HUES64 (cell line): ENCODE results near the gene ZSWIM4. TPM values are rescaled to one million over a fixed set of nuclear protein-coding genes. Genes with fewer than 3 reads are reported as not detected.
A peak's percentile ranks its signal among the peaks of the same experiment; 100 is the strongest.
"Not testable (repeated sequence)": the region's sequence is repeated elsewhere in the genome, so short reads cannot be mapped to it uniquely, and the experiment has no call there.

Experiments
- H3K27ac ChIP-seq: 2 replicates; pipeline ENCODE4 v1.7.0; 2013; ENCODE audit warnings: low read depth, low read length, inconsistent platforms
- H3K27me3 ChIP-seq: 2 replicates; pipeline ENCODE4 v1.6.1; 2013; ENCODE audit warnings: mild to moderate bottlenecking, low read length; ENCODE audit not compliant: insufficient read depth
- H3K36me3 ChIP-seq: 2 replicates; pipeline ENCODE4 v1.6.1; 2013; ENCODE audit warnings: mild to moderate bottlenecking, low read length; ENCODE audit not compliant: insufficient read depth
- H3K4me1 ChIP-seq: 2 replicates; pipeline ENCODE4 v1.6.1; 2013; ENCODE audit warnings: mild to moderate bottlenecking, low read length, moderate library complexity; ENCODE audit not compliant: insufficient read depth
- H3K4me3 ChIP-seq: 2 replicates; pipeline ENCODE4 v1.5.1; 2013; ENCODE audit warnings: mild to moderate bottlenecking, low read length, moderate library complexity
- H3K9ac ChIP-seq: 2 replicates; pipeline ENCODE4 v1.6.1; 2013; ENCODE audit warnings: mild to moderate bottlenecking, low read depth, low read length
- H3K9me3 ChIP-seq: 2 replicates; pipeline ENCODE4 v1.6.1; 2013; ENCODE audit warnings: low read depth, low read length; ENCODE audit not compliant: insufficient read depth
- WGBS: fragments of 150-250, 120-280 bp; methylation state at CpG from one replicate; pipeline ENCODE4 v1.1.7; 2013; ENCODE audit warnings: missing lambda C conversion rate; 5-methylcytosine and 5-hydroxymethylcytosine counted together
- polyA plus RNA-seq, 2 experiments: library from polyadenylated mRNA; stranded (reverse); fragments of 50-300 nt; gene quantifications; one replicate each; pipeline ENCODE4 v1.2.3, GENCODE V29; 2013

The ZSWIM4 gene
- polyA plus RNA-seq (2013, experiment 1 of 2): 15.5 TPM
- polyA plus RNA-seq (2013, experiment 2 of 2): 16.8 TPM

GRCh38 chr19:13794757-13795589, at the start of gene ZSWIM4:
ZSWIM4 (plus strand) TSS chr19:13795443; CDS start chr19:13795649, 206 bp downstream.
- peak within 1 kb of the TSS; percentile 77 for H3K4me3 ChIP-seq
- H3K36me3 ChIP-seq: peaks cover 8% of the 10 kb centered on the region
- 3% methylated on average over 71 of the region's 71 CpGs for whole genome bisulfite sequencing
- no peaks in the 10 kb centered on the region for H3K9me3 ChIP-seq
- H3K9ac ChIP-seq: peak within 1 kb of the TSS; percentile 70
- H3K27ac ChIP-seq: peak within 1 kb of the TSS; percentile 83; the same call in 1 of the 2 replicates
- H3K27me3 ChIP-seq: no peaks in the 10 kb centered on the region
- H3K4me1 ChIP-seq: 0 out of 2 replicates have a peak, but pooled peaks cover 6% of the 10 kb centered on the region

- Histone ChIP-seq H3K9ac (no peak overlapping the region), H3K27ac (no peak overlapping the region)
- 94% methylated on average over 8 of the region's 8 CpGs for WGBS
Measured at GRCh38 chr19:13747098-13747453, 48.2 kb upstream of the ZSWIM4 start.

GRCh38 chr19:13748169-13748828, 46.9 kb upstream of the ZSWIM4 start:
- Histone ChIP-seq H3K36me3 (peaks cover 7% of the 10 kb centered on the region), H3K9ac (peak overlapping the region; percentile 70), H3K27me3 (no peaks in the 10 kb centered on the region), H3K4me1 (peaks cover 9% of the 10 kb centered on the region; the same call in 1 of the 2 replicates), H3K9me3 (no peaks in the 10 kb centered on the region), H3K4me3 (peak overlapping the region; percentile 70), H3K27ac (peak overlapping the region; percentile 41)
- 4% methylated on average over 25 of the region's 25 CpGs for WGBS

More at GRCh38 chr19:13747098-13747453, 48.2 kb upstream of the ZSWIM4 start:
- H3K36me3 ChIP-seq: no peaks in the 10 kb centered on the region
- peaks cover 16% of the 10 kb centered on the region for H3K4me1 ChIP-seq
- no peaks in the 10 kb centered on the region for H3K9me3 ChIP-seq
- H3K27me3 ChIP-seq: no peaks in the 10 kb centered on the region
- H3K4me3 ChIP-seq: peak overlapping the region; percentile 70

GRCh38 chr19:13751436-13751835, 43.8 kb upstream of the ZSWIM4 start:
- no peaks in the 10 kb centered on the region for H3K27me3 ChIP-seq
- 94% methylated on average over 16 of the region's 16 CpGs for WGBS
- H3K9me3 ChIP-seq: no peaks in the 10 kb centered on the region
- H3K36me3 ChIP-seq: peaks cover 28% of the 10 kb centered on the region
- peaks cover 5% of the 10 kb centered on the region; the same call in 1 of the 2 replicates for H3K4me1 ChIP-seq
- H3K9ac ChIP-seq: no peak overlapping the region
- H3K27ac ChIP-seq: no peak overlapping the region
- H3K4me3 ChIP-seq: no peak overlapping the region

GRCh38 chr19:13753622-13754021, 41.6 kb upstream of the ZSWIM4 start:
- not testable (repeated sequence) for H3K27ac ChIP-seq, H3K4me3 ChIP-seq, H3K27me3 ChIP-seq, H3K9ac ChIP-seq, H3K9me3 ChIP-seq, H3K4me1 ChIP-seq
- WGBS: 94% methylated on average over 7 of the region's 7 CpGs
- H3K36me3 ChIP-seq: peaks cover 46% of the 10 kb centered on the region

- H3K27me3 ChIP-seq: no peaks in the 10 kb centered on the region
- H3K4me3 ChIP-seq: no peak overlapping the region
- H3K36me3 ChIP-seq: peaks cover 66% of the 10 kb centered on the region
- H3K27ac ChIP-seq: no peak overlapping the region
- WGBS: 96% methylated on average over 9 of the region's 9 CpGs
- H3K4me1 ChIP-seq: no peaks in the 10 kb centered on the region
- no peaks in the 10 kb centered on the region for H3K9me3 ChIP-seq
- H3K9ac ChIP-seq: no peak overlapping the region
Measured at GRCh38 chr19:13756210-13756609, 39.0 kb upstream of the ZSWIM4 start.

- Histone ChIP-seq H3K4me1 (no peaks in the 10 kb centered on the region), H3K27me3 (no peaks in the 10 kb centered on the region), H3K36me3 (peaks cover 77% of the 10 kb centered on the region), H3K9ac (no peak overlapping the region), H3K27ac (no peak overlapping the region), H3K9me3 (no peaks in the 10 kb centered on the region), H3K4me3 (no peak overlapping the region)
- 92% methylated on average over 15 of the region's 15 CpGs for WGBS
Measured at GRCh38 chr19:13757805-13758772, 37.2 kb upstream of the ZSWIM4 start.

- Histone ChIP-seq H3K9ac (no peak overlapping the region), H3K27me3 (no peaks in the 10 kb centered on the region), H3K4me1 (no peaks in the 10 kb centered on the region), H3K9me3 (no peaks in the 10 kb centered on the region), H3K4me3 (no peak overlapping the region), H3K36me3 (peaks cover 73% of the 10 kb centered on the region), H3K27ac (no peak overlapping the region)
- WGBS: 97% methylated on average over 24 of the region's 24 CpGs
Measured at GRCh38 chr19:13758795-13759194, 36.4 kb upstream of the ZSWIM4 start.

- Histone ChIP-seq H3K4me1 (no peaks in the 10 kb centered on the region), H3K27ac (no peak overlapping the region), H3K36me3 (peaks cover 56% of the 10 kb centered on the region), H3K9me3 (no peaks in the 10 kb centered on the region), H3K9ac (no peak overlapping the region), H3K27me3 (peaks cover 5% of the 10 kb centered on the region), H3K4me3 (no peak overlapping the region)
- 92% methylated on average over 8 of the region's 8 CpGs for WGBS
Measured at GRCh38 chr19:13761423-13761822, 33.8 kb upstream of the ZSWIM4 start.

GRCh38 chr19:13762635-13763235, 32.5 kb upstream of the ZSWIM4 start:
- Histone ChIP-seq H3K4me1 (no peaks in the 10 kb centered on the region), H3K36me3 (peaks cover 46% of the 10 kb centered on the region), H3K4me3 (no peak overlapping the region), H3K9ac (no peak overlapping the region), H3K9me3 (no peaks in the 10 kb centered on the region), H3K27me3 (peaks cover 5% of the 10 kb centered on the region), H3K27ac (no peak overlapping the region)
- 93% methylated on average over 41 of the region's 42 CpGs for WGBS
